Endothelial cell of hepatic sinusoid (primary cell): ENCODE data around the gene MVB12B.

Experiments used
- in situ Hi-C: cut with HindIII; loops from 2 replicates; pipeline ENCODE4 v1.10.0; 2017; ENCODE audit warnings: low sequenced_read_pairs

MVB12B gene

GRCh38 chr9:126486276-126486675 is 159.6 kb downstream of the MVB12B start:
- in situ Hi-C loops: no loop called here

GRCh38 chr9:126487856-126488255 is 161.2 kb downstream of the MVB12B start:
- in situ Hi-C loops: no loop called here

- in situ Hi-C loops: no loop called here
Measured at GRCh38 chr9:126488310-126488709, 161.7 kb downstream of the MVB12B start.

- in situ Hi-C loops: no loop called here
Measured at GRCh38 chr9:126488881-126489404, 162.3 kb downstream of the MVB12B start.

- in situ Hi-C loops: no loop called here
Measured at GRCh38 chr9:126489581-126490213, 163.1 kb downstream of the MVB12B start.

GRCh38 chr9:126490214-126490631 is 163.6 kb downstream of the MVB12B start:
- in situ Hi-C loops: no loop called here

GRCh38 chr9:126490871-126491567 is 164.4 kb downstream of the MVB12B start:
- in situ Hi-C loops: no loop called here

GRCh38 chr9:126491568-126491879 is 164.9 kb downstream of the MVB12B start:
- in situ Hi-C loops: no loop called here

GRCh38 chr9:126491949-126492348 is 165.3 kb downstream of the MVB12B start:
- in situ Hi-C loops: no loop called here

GRCh38 chr9:126494264-126494663 is 167.6 kb downstream of the MVB12B start:
- in situ Hi-C loops: no loop called here

GRCh38 chr9:126494746-126495145 is 168.1 kb downstream of the MVB12B start:
- in situ Hi-C loops: no loop called here

GRCh38 chr9:126495411-126496180 is 169.0 kb downstream of the MVB12B start:
- in situ Hi-C loops: no loop called here

- in situ Hi-C loops: no loop called here
Measured at GRCh38 chr9:126496181-126496576, 169.6 kb downstream of the MVB12B start.

GRCh38 chr9:126496781-126497659 is 170.4 kb downstream of the MVB12B start:
- in situ Hi-C loops: no loop called here

- in situ Hi-C loops: no loop called here
Measured at GRCh38 chr9:126497660-126498275, 171.1 kb downstream of the MVB12B start.

GRCh38 chr9:126498331-126498730 is 171.7 kb downstream of the MVB12B start:
- in situ Hi-C loops: no loop called here

GRCh38 chr9:126499005-126499910 is 172.6 kb downstream of the MVB12B start:
- in situ Hi-C loops: no loop called here

GRCh38 chr9:126499911-126500599 is 173.4 kb downstream of the MVB12B start:
- in situ Hi-C loops: no loop called here
